SK-N-DZ (cell line): ENCODE data around the gene ZNF618.
A peak's percentile ranks its signal among the peaks of the same experiment; 100 is the strongest.

ENCODE experiments used
- DNase-seq: peaks from one replicate; pipeline ENCODE4 v3.0.0-alpha.2; 2015; ENCODE audit warnings: low spot score

The ZNF618 gene

GRCh38 chr9:113911850-113912557, 35.9 kb downstream of the ZNF618 start:
- peak; percentile 35 for DNase-seq

GRCh38 chr9:113912816-113913215, 36.7 kb downstream of the ZNF618 start:
- peak; percentile 33 for DNase-seq

- no peak for DNase-seq
Measured at GRCh38 chr9:113913426-113914195, 37.5 kb downstream of the ZNF618 start.

- DNase-seq: no peak
Measured at GRCh38 chr9:113914517-113914916, 38.4 kb downstream of the ZNF618 start.

- no peak for DNase-seq
Measured at GRCh38 chr9:113915817-113916434, 39.8 kb downstream of the ZNF618 start.

- DNase-seq: no peak
Measured at GRCh38 chr9:113916931-113917330, 40.8 kb downstream of the ZNF618 start.

- DNase-seq: no peak
Measured at GRCh38 chr9:113918697-113919350, 42.7 kb downstream of the ZNF618 start.

GRCh38 chr9:113919382-113919781, 43.3 kb downstream of the ZNF618 start:
- DNase-seq: no peak

GRCh38 chr9:113919871-113920270, 43.8 kb downstream of the ZNF618 start:
- DNase-seq: no peak

GRCh38 chr9:113920872-113921271, 44.8 kb downstream of the ZNF618 start:
- no peak for DNase-seq

- no peak for DNase-seq
Measured at GRCh38 chr9:113921396-113921925, 45.4 kb downstream of the ZNF618 start.

- DNase-seq: no peak
Measured at GRCh38 chr9:113922160-113922559, 46.1 kb downstream of the ZNF618 start.

GRCh38 chr9:113926211-113926610, 50.1 kb downstream of the ZNF618 start:
- no peak for DNase-seq

- DNase-seq: no peak
Measured at GRCh38 chr9:113927277-113927676, 51.2 kb downstream of the ZNF618 start.

GRCh38 chr9:113928269-113928668, 52.2 kb downstream of the ZNF618 start:
- no peak for DNase-seq

GRCh38 chr9:113929634-113930389, 53.7 kb downstream of the ZNF618 start:
- DNase-seq: no peak

- no peak for DNase-seq
Measured at GRCh38 chr9:113930390-113930783, 54.3 kb downstream of the ZNF618 start.

GRCh38 chr9:113931140-113931539, 55.0 kb downstream of the ZNF618 start:
- DNase-seq: no peak

- no peak for DNase-seq
Measured at GRCh38 chr9:113931777-113932176, 55.7 kb downstream of the ZNF618 start.

- DNase-seq: no peak
Measured at GRCh38 chr9:113932906-113933584, 56.9 kb downstream of the ZNF618 start.

GRCh38 chr9:113933671-113934070, 57.6 kb downstream of the ZNF618 start:
- no peak for DNase-seq
